Measurements from ENCODE around the gene TRAPPC12. TPM values are rescaled to one million over a fixed set of nuclear protein-coding genes. Genes with fewer than 3 reads are reported as not detected.

The TRAPPC12 gene
- polyA plus RNA-seq, 1 donor from 2014 or later: 76.2 TPM

DNA sequence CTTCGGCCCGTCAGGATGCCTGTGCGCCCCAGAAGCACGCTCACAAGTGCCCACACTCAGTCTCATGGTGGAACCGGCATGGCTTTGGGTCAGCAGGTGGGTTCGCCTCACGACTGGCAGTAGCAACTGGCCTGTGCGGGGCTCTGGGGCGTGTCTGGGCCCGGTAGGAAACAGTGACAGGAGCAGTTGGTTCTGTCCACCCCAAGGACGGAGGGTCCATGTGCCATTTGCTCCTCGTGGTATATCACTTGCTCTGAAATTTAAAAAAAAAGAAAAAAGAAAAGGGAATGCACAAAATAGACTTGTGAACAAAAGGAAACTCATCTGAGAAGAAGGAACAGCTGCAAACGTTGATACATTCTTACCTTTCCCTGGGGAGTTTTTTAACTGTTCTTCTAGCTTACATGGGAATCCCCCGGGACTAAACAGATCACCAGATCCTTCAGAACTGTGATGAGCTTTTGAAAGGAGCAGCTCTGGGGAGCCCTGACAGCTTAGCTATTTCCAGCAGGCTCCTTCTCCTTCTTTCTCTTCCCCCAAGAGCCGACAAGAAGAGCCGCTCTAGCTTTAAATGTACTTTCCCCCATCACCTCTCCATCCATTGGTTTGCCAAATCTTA lies 42.8 kb downstream of the TRAPPC12 start:
- H3K9ac ChIP-seq (ENCODE audit: low read length): no peak overlapping the region
- H3K4me3 ChIP-seq (ENCODE audit: low read length): no peak overlapping the region
- H3K27me3 ChIP-seq (ENCODE audit: insufficient read depth, low read depth, low read length): no peaks in the 10 kb centered on the region
- no peaks in the 10 kb centered on the region for H3K9me2 ChIP-seq (ENCODE audit: insufficient read depth, low read length)
- H3F3A ChIP-seq (ENCODE audit: insufficient read depth, low read length, poor library complexity, severe bottlenecking): no peaks in the 10 kb centered on the region
- TF ChIP-seq EP300 (conservative IDR thresholded peaks at IDR 0.05; ENCODE audit: poor library complexity, severe bottlenecking): no peak
- no peak for TF ChIP-seq TAF1 (IDR thresholded peaks at IDR 0.05; ENCODE audit: low read depth)
- no peak for TF ChIP-seq REST (IDR thresholded peaks at IDR 0.05; ENCODE audit: borderline replicate concordance)
- no peak for TF ChIP-seq CTCF (IDR thresholded peaks at IDR 0.05; ENCODE audit: poor library complexity, severe bottlenecking)
- TF ChIP-seq POLR2AphosphoS5 (IDR thresholded peaks at IDR 0.05): no peak
- no peak for TF ChIP-seq EZH2 (IDR thresholded peaks at IDR 0.05; ENCODE audit: borderline replicate concordance, insufficient read depth, low read length, poor library complexity, severe bottlenecking)
- TF ChIP-seq MXI1 (conservative IDR thresholded peaks at IDR 0.05; ENCODE audit: poor library complexity, severe bottlenecking): no peak
- TF ChIP-seq RAD21 (conservative IDR thresholded peaks at IDR 0.05): no peak
- no peak for TF ChIP-seq SMC3 (conservative IDR thresholded peaks at IDR 0.05; ENCODE audit: poor library complexity)
- no peaks in the 10 kb centered on the region for H4K20me1 ChIP-seq (ENCODE audit: insufficient read depth)
- no peak overlapping the region for H2AFZ ChIP-seq (ENCODE audit: low read depth, low read length)
- H3K9me3 ChIP-seq (ENCODE audit: low read length): no peaks in the 10 kb centered on the region
- H3K36me3 ChIP-seq (ENCODE audit: insufficient read depth, low read length): peaks cover 12% of the 10 kb centered on the region
- H3K27ac ChIP-seq (ENCODE audit: low read length): peak overlapping the region; percentile 38
- H3K79me2 ChIP-seq (replicated peaks; ENCODE audit: insufficient read depth, low read length): no peaks in the 10 kb centered on the region
- H3K4me2 ChIP-seq (ENCODE audit: low read length): no peak overlapping the region

- no peak overlapping the region for H3K9ac ChIP-seq (ENCODE audit: low read length)
- no peak overlapping the region for H3K4me3 ChIP-seq (ENCODE audit: low read length)
- no peaks in the 10 kb centered on the region for H3K9me2 ChIP-seq (ENCODE audit: insufficient read depth, low read length)
- peaks cover 12% of the 10 kb centered on the region for H3K36me3 ChIP-seq (ENCODE audit: insufficient read depth, low read length)
- no peaks in the 10 kb centered on the region for H4K20me1 ChIP-seq (ENCODE audit: insufficient read depth)
- H3K9me3 ChIP-seq (ENCODE audit: low read length): no peaks in the 10 kb centered on the region
- no peak overlapping the region for H3K4me2 ChIP-seq (ENCODE audit: low read length)
- no peaks in the 10 kb centered on the region for H3K79me2 ChIP-seq (replicated peaks; ENCODE audit: insufficient read depth, low read length)
- H3F3A ChIP-seq (ENCODE audit: insufficient read depth, low read length, poor library complexity, severe bottlenecking): no peaks in the 10 kb centered on the region
- no peak for TF ChIP-seq RAD21 (conservative IDR thresholded peaks at IDR 0.05)
- no peak for TF ChIP-seq REST (IDR thresholded peaks at IDR 0.05; ENCODE audit: borderline replicate concordance)
- TF ChIP-seq EZH2 (IDR thresholded peaks at IDR 0.05; ENCODE audit: borderline replicate concordance, insufficient read depth, low read length, poor library complexity, severe bottlenecking): no peak
- TF ChIP-seq SMC3 (conservative IDR thresholded peaks at IDR 0.05; ENCODE audit: poor library complexity): peak; percentile 28
- peak; percentile 58 for TF ChIP-seq CTCF (IDR thresholded peaks at IDR 0.05; ENCODE audit: poor library complexity, severe bottlenecking)
- no peak overlapping the region for H2AFZ ChIP-seq (ENCODE audit: low read depth, low read length)
- H3K27me3 ChIP-seq (ENCODE audit: insufficient read depth, low read depth, low read length): no peaks in the 10 kb centered on the region
- H3K27ac ChIP-seq (ENCODE audit: low read length): no peak overlapping the region
Observed at GRCh38 chr2:3423492-3424170, 44.1 kb downstream of the TRAPPC12 start.
